DMS153 treated with DMSO at 0.1 percent for 48 hours (cell line): ENCODE measurements around the gene UBE2A.

ENCODE experiments used
- DNase-seq: peaks from one replicate; lab custom pipeline; 2025; ENCODE audit not compliant: unreplicated experiment; lab: John Stamatoyannopoulos, UW

The UBE2A gene

DNA sequence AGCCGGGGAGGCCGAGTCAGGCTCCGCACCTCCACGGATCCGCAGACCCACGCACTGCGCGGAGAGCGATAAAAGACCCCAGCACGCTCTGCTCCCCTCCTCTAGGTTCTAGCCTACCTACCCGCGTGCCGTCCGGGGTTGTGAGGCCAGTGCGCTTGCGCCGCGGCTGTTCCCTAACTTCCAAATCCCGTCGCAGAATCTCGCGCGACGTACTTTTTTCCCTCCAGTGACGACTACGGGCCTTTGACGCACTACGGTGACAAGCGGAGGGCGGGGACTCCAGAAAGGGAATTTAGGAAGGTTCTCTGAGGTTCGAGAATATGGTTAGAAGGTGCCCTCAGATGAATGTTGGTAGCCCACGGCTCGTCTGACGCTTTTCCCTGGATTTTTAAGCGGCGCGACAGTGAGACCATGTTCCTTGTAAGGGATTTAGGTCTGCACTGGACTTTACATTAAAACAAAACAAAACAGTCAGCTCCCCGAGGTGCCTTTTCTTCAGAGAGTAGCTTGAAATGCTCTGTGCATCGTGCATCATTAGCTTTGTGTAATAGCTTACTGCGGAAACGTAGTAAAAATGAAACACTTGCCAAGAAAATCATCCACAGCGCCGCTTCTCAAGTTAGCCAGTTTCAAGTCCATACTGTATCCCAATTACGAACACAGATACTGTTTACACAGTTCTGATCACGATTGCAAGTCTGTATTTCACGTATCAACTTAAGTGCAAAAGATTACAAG lies 32.1 kb downstream of the UBE2A start, which contains the start of gene NKRF:
NKRF (minus strand) TSS at position 145 of the 738 bp plus-strand sequence.
- peak; percentile 58 for DNase-seq

DNA sequence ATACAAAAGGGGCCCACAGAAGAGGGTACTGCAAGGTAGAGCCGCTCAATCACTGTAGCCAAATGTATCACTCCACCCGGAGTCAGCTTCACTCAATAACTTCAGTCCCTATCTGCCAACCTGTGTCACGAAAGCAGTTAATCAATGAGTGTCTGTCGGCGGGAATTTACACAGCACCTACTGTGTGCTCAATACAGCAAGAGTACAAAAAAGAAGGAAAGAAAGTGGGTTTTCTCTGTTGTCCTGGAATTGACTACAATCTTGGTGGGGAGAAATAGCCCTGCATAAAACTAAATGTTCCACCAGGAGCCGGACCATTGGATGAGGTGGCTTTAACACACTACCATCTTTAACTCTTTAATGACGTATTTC lies 32.6 kb downstream of the UBE2A start:
- no peak for DNase-seq

DNA sequence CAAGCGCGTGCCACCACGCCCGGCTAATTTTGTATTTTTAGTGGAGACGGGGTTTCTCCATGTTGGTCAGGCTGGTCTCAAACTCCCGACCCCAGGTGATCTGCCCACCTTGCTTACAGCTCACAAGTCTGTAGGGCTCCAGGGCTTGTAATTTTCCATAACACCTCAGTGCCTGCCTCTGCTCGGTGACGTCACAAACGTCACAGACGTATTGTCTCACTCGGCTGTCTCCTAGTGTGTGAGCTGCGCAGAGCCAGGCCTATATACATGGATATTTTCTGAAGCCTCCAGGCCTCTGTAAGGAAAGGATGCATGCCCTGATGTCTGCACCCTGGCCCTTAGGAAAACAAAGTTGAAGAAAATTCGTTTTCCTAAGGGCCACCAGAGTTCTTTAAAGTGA lies 40.4 kb downstream of the UBE2A start:
- DNase-seq = no peak

DNA sequence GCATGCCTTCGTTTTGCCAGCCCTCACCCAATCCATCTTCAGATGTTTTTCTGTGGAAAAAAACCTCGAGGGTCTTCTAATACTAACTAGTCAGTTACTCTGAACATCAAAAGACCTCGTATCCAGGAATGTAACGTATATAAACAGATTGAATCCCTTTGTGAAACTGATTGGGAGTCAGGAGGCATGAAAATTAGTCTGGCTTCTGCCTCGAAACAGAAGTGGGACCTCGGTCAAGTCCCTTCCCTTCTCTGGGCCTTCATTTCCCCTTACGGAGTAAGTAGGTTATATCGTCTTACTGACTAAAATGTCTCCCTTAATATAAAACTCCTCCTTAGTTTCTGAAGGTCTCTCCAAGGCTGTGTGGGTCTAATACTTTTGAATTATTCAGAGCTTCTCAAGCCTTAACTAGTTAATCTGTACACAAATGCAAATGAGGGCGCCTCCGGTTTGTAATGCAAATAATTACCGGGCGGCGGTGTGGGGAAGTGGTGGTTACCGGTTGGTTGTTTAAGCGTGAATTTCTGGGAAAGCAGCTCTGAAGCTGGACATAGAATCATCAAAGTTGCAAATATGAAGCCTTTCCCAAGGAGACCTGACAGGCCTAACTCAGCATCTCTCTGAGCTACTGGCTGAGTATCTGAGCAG lies 43.3 kb downstream of the UBE2A start:
- no peak for DNase-seq

DNA sequence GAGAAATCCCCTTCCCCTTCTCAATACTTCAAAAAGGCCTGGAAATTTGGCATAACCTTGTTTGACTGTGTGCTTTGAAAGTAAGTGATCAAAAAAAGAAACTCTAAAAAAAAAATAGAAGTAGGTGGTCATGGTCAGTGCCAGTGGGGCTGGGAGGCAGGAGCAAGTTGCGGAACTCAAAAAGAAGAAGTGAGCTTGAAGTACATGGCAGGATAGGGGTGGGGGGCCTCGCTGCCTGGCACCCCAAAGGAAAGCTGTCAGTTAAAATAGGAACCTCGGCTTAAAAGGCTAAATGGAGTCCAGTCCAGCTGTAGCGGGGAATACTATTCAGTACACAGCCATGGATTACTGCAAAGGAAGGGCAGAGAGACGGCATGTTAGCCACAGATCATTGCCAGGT lies 44.1 kb downstream of the UBE2A start:
- no peak for DNase-seq

DNA sequence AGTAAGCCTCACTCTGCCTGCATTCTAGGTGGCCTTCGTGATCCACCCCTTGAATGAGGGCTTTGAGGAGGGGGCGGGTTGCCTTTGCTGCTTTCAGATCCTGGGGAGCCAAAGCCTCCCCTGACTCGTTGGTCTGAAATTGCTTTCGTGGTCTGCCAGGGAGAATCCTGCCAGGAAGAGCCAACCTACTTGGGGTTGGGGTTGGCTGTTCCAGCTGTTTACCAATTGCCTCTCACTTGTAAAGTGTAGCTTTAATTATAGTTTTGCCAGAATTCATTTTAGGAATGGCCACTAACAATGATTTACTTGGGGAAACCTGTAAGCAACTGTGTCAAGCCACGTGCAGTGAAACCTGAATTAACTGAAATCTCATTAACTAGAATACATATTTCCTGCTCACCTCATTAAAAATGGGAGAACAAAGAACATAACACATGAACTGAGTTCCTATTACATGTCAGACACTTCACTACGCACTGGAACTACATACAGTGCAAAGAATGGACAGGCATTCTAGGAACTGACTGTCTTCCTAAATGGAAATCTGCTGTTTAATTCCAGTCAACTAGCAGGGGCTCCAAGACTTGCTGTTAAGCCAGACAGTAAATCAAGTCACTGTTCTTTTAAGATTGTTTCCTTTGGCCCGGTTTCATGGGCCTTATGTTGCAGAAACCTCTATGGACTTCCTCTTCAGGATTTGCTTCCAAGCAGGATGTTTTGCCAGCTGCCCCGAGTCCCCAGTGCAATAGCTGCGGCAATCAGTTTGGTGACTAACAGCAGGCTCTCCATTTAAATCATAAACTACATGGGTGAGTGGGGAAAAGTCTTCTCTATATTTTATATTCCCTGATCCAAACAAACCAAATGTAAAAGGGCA lies 48.2 kb downstream of the UBE2A start:
- DNase-seq = no peak

DNA sequence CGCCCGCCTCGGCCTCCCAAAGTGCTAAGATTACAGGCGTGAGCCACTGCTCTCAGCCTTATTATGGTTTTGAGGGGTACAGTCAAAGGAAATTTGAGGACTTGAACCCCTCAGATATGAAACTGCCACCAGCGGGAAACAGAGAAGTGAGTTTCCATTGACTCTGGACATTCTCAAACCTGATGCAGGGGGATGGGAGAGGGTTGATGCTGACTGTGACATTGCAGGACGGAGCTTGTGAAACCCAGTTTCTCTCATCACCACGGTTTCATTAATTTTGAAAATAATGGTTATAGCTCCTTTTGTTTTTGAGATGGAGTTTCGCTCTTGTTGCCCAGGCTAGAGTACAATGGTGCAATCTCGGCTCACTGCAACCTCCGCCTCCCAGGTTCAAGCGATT lies 50.1 kb downstream of the UBE2A start:
- DNase-seq = no peak

DNA sequence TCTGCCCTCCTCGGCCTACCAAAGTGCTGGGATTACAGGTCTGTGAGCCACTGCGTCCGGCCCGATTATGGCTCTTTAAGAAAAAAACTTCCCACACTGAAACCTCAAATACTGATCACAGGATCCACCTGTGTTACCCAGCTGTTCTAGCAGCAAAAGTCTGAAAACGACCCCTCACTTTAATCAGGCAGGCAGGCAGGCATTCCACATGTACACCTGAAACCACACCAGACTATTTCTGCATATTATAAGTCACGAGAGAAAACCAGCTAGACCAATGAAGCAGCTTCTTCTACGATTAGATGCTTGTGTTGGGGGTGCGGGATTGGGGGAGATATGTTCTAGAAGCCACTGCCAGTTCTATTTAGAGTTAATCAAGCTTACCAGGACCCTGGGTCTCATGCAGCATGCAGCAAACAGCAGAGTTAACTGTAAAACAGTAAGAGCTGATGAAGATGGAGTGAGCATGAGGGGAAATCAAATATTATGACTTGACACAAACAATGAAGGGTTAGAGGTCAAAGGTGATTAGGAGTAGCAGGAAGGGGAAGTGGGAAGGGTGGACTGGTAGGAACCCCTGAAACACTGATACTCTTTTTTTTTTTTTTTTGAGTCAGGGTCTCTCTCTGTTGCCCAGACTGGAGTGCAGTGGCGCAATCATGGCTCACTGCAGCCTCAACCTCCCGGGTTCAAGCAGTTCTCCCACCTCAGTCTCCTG lies 50.7 kb downstream of the UBE2A start:
- no peak for DNase-seq

DNA sequence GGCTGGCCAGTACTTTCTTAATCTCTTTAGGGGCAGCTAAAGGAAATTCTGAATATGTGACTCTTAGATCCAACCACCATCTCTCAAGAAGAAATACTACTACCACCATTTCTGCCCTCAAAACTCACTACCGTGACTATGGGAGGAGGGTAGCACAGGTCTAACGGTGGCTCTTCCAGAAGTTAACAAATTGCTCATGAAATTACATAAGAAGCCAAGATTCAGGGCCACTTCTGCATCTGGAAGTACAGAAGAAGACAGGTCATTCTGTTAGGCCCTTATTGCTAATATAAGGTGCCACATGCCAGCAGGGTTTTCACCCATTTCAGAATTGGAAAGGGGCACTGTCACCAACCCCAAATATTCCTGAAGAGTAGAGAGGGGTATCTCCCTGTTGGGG lies 51.5 kb downstream of the UBE2A start:
- DNase-seq = no peak
